Measurements from ENCODE around the gene POLE.

DNA sequence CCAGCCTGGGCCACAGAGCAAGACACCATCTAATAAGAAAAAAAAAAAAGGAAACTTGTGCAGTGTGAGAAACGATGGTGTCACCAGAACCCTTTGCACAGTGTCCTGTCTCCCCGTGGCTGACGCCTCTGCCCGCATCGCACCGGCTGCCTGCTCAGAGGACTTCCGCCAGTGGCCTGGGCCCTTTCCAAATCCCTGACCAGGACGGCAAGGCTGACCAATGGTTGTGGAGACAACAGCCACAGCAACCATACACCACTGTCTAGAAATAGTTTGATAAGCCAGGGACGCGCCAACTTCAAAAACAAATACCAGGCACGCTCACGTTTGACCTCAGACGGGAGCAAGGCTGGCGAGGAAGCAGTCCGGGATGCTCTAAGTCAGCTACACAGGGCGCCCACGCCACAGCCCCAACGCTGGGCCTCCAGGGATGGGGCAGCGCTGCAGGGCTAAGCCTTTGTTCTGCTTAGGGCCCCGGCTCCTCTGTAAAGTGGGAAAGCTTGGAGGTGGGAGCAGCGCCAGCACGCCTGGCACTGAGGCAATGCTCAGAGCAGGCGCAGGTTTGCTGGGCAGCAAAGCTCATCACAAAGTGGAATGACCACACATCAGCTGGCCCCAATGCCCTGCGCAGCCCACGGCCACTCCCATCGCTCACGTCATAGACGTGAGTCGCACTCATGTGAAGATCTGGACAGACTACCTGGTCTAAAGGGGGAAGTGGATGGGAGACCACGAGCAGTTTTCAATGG, 36.0 kb upstream of the POLE start:
- TF ChIP-seq, protein P1, sequence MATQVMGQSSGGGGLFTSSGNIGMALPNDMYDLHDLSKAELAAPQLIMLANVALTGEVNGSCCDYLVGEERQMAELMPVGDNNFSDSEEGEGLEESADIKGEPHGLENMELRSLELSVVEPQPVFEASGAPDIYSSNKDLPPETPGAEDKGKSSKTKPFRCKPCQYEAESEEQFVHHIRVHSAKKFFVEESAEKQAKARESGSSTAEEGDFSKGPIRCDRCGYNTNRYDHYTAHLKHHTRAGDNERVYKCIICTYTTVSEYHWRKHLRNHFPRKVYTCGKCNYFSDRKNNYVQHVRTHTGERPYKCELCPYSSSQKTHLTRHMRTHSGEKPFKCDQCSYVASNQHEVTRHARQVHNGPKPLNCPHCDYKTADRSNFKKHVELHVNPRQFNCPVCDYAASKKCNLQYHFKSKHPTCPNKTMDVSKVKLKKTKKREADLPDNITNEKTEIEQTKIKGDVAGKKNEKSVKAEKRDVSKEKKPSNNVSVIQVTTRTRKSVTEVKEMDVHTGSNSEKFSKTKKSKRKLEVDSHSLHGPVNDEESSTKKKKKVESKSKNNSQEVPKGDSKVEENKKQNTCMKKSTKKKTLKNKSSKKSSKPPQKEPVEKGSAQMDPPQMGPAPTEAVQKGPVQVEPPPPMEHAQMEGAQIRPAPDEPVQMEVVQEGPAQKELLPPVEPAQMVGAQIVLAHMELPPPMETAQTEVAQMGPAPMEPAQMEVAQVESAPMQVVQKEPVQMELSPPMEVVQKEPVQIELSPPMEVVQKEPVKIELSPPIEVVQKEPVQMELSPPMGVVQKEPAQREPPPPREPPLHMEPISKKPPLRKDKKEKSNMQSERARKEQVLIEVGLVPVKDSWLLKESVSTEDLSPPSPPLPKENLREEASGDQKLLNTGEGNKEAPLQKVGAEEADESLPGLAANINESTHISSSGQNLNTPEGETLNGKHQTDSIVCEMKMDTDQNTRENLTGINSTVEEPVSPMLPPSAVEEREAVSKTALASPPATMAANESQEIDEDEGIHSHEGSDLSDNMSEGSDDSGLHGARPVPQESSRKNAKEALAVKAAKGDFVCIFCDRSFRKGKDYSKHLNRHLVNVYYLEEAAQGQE (tag by site-specific recombination; IDR thresholded peaks at IDR 0.05): no peak
- TF ChIP-seq, protein P2, sequence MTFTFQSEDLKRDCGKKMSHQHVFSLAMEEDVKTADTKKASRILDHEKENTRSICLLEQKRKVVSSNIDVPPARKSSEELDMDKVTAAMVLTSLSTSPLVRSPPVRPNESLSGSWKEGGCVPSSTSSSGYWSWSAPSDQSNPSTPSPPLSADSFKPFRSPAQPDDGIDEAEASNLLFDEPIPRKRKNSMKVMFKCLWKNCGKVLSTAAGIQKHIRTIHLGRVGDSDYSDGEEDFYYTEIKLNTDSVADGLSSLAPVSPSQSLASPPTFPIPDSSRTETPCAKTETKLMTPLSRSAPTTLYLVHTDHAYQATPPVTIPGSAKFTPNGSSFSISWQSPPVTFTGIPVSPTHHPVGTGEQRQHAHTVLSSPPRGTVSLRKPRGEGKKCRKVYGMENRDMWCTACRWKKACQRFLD (tag by site-specific recombination; IDR thresholded peaks at IDR 0.05): no peak
- TF ChIP-seq, protein P3, sequence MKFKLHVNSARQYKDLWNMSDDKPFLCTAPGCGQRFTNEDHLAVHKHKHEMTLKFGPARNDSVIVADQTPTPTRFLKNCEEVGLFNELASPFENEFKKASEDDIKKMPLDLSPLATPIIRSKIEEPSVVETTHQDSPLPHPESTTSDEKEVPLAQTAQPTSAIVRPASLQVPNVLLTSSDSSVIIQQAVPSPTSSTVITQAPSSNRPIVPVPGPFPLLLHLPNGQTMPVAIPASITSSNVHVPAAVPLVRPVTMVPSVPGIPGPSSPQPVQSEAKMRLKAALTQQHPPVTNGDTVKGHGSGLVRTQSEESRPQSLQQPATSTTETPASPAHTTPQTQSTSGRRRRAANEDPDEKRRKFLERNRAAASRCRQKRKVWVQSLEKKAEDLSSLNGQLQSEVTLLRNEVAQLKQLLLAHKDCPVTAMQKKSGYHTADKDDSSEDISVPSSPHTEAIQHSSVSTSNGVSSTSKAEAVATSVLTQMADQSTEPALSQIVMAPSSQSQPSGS (tag by site-specific recombination; IDR thresholded peaks at IDR 0.05; ENCODE audit: low read depth): no peak
- TF ChIP-seq, protein P4, sequence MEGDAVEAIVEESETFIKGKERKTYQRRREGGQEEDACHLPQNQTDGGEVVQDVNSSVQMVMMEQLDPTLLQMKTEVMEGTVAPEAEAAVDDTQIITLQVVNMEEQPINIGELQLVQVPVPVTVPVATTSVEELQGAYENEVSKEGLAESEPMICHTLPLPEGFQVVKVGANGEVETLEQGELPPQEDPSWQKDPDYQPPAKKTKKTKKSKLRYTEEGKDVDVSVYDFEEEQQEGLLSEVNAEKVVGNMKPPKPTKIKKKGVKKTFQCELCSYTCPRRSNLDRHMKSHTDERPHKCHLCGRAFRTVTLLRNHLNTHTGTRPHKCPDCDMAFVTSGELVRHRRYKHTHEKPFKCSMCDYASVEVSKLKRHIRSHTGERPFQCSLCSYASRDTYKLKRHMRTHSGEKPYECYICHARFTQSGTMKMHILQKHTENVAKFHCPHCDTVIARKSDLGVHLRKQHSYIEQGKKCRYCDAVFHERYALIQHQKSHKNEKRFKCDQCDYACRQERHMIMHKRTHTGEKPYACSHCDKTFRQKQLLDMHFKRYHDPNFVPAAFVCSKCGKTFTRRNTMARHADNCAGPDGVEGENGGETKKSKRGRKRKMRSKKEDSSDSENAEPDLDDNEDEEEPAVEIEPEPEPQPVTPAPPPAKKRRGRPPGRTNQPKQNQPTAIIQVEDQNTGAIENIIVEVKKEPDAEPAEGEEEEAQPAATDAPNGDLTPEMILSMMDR (tag by site-specific recombination; IDR thresholded peaks at IDR 0.05): no peak
- TF ChIP-seq SALL2 (tag by site-specific recombination; IDR thresholded peaks at IDR 0.05; ENCODE audit: borderline replicate concordance): no peak
- TF ChIP-seq, protein P5, sequence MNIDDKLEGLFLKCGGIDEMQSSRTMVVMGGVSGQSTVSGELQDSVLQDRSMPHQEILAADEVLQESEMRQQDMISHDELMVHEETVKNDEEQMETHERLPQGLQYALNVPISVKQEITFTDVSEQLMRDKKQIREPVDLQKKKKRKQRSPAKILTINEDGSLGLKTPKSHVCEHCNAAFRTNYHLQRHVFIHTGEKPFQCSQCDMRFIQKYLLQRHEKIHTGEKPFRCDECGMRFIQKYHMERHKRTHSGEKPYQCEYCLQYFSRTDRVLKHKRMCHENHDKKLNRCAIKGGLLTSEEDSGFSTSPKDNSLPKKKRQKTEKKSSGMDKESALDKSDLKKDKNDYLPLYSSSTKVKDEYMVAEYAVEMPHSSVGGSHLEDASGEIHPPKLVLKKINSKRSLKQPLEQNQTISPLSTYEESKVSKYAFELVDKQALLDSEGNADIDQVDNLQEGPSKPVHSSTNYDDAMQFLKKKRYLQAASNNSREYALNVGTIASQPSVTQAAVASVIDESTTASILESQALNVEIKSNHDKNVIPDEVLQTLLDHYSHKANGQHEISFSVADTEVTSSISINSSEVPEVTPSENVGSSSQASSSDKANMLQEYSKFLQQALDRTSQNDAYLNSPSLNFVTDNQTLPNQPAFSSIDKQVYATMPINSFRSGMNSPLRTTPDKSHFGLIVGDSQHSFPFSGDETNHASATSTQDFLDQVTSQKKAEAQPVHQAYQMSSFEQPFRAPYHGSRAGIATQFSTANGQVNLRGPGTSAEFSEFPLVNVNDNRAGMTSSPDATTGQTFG (tag by site-specific recombination; IDR thresholded peaks at IDR 0.05; ENCODE audit: borderline replicate concordance): no peak
- TF ChIP-seq ZNF266 (tag by site-specific recombination; IDR thresholded peaks at IDR 0.05; ENCODE audit: low read depth): no peak

Data from HEK293 (cell line).